Right lobe of liver (tissue), 6 donors: Measurements from ENCODE around the gene ATP13A1. TPM values are rescaled to one million over a fixed set of nuclear protein-coding genes. Genes with fewer than 3 reads are reported as not detected.

Source experiments
- ATAC-seq, 4 donors: fragments of 200-7000 bp; cut with Tn5 transposase; one replicate each; pipeline ENCODE4 v1.9.1; 2020; ENCODE audit warnings: mild to moderate bottlenecking in 4 of 4, moderate library complexity in 4 of 4
- DNase-seq, 3 donors: peaks; one replicate each; pipeline ENCODE4 v3.0.0-alpha.2; 2020
- H3K27ac ChIP-seq, 3 donors: fragments of 200-600 bp; one replicate each; pipeline ENCODE4 v1.8.0; 2022
- H3K27me3 ChIP-seq, 2 donors: fragments of 200-600 bp; one replicate each; pipeline ENCODE4 v1.8.0; 2022
- H3K36me3 ChIP-seq, 4 donors: fragments of 200-600 bp; sonication (generic) in 1 of 4; one replicate each; pipeline versions ENCODE4 v1.5.1 to v1.8.0; 2017 to 2022; ENCODE audit warnings: control low read depth in 1 of 4
- H3K4me1 ChIP-seq, 4 donors: fragments of 200-600 bp; sonication (generic) in 1 of 4; one replicate each; pipeline versions ENCODE4 v1.5.1 to v1.8.0; 2017 to 2022; ENCODE audit warnings: control low read depth in 1 of 4
- H3K4me3 ChIP-seq, 3 donors: fragments of 200-600 bp; one replicate each; pipeline ENCODE4 v1.8.0; 2022
- H3K9me3 ChIP-seq, 4 donors: fragments of 200-600 bp; sonication (generic) in 1 of 4; one replicate each; pipeline versions ENCODE4 v1.5.1 to v1.8.0; 2017 to 2022; ENCODE audit warnings: control low read depth in 1 of 4
- CTCF ChIP-seq, 4 donors: fragments of 200-600 bp in 3 of 4; fragments of 450-650 bp in 1 of 4; IDR thresholded peaks; one replicate each; pipeline versions ENCODE4 v1.5.1 to v1.8.0; 2016 to 2022; ENCODE audit warnings: antibody characterized with exemption in 4 of 4, mild to moderate bottlenecking in 2 of 4
- POLR2A ChIP-seq: fragments of 450-650 bp; IDR thresholded peaks from one replicate; pipeline ENCODE4 v1.6.1; 2017; ENCODE audit warnings: antibody characterized with exemption, mild to moderate bottlenecking
- WGBS: methylation state at CpG from one replicate; pipeline ENCODE4 v1.1.6; 2018; ENCODE audit warnings: low coverage, low lambda C conversion rate; ENCODE audit not compliant: insufficient coverage; ENCODE audit errors: missing lambda C conversion rate; 5-methylcytosine and 5-hydroxymethylcytosine counted together
- intact Hi-C, 2 donors: fragments of 100-400 bp; cut with DNase I; formaldehyde crosslinking; loops; one replicate each; pipeline versions ENCODE4 v1.11.2 to v1.14.1; 2022
- total RNA-seq, 6 experiments: library from RNA; depleted of rRNA in 2 of 6; stranded (reverse); fragments of >200 nt in 2 of 6; fragmentation: NEBNext Ultra II Directional in 3 of 6; extraction: Animal tissue kit (Norgen Biotek cat#: 25700) in 3 of 6; gene quantifications; one replicate each; pipeline versions ENCODE4 v1.1.0 to v1.2.4, GENCODE V29; 2016 to 2023
- donor health status: DM: no; HTN: yes; CAD: no.
- donor health status: DM: no; HTN: no; CAD: no.
- donor health status: DM: no; HTN: no; CAD: no.
- donor health status: DM: no; HTN: yes; CAD: no.
- donor health status: DM: no; HTN: yes; CAD: no.

Gene ATP13A1
- total RNA-seq, 6 experiments from 2014 or later: 26.3 to 159 (median 28.0) TPM

- intact Hi-C loops: no loop called here
- ATAC-seq (no peak), DNase-seq (no peak)
- WGBS: no CpG with 5 or more reads among the region's 14 CpGs
- Histone ChIP-seq H3K9me3 (no peaks in the 10 kb centered on the region), H3K27ac (no peak overlapping the region), H3K27me3 (no peaks in the 10 kb centered on the region), H3K36me3 (peaks cover 0 to 5% (median 0%) of the 10 kb centered on the region in 4 donors), H3K4me3 (no peak overlapping the region), H3K4me1 (no peaks in the 10 kb centered on the region)
- TF ChIP-seq POLR2A (no peak), CTCF (IDR thresholded peaks at IDR 0.05) (no peak)
Measured at GRCh38 chr19:19635313-19635702, 28.2 kb downstream of the ATP13A1 start.

GRCh38 chr19:19634516-19635312 lies 28.8 kb downstream of the ATP13A1 start:
- no peak overlapping the region for H3K27ac ChIP-seq
- H3K27me3 ChIP-seq: no peaks in the 10 kb centered on the region
- no peak for ATAC-seq
- 92% methylated on average over 18 of the region's 36 CpGs for WGBS
- intact Hi-C loops: no loop called here
- H3K4me1 ChIP-seq: no peaks in the 10 kb centered on the region
- DNase-seq: no peak
- peaks cover 0 to 5% (median 0%) of the 10 kb centered on the region in 4 donors for H3K36me3 ChIP-seq
- TF ChIP-seq POLR2A: no peak
- no peak for TF ChIP-seq CTCF (IDR thresholded peaks at IDR 0.05)
- H3K9me3 ChIP-seq: no peaks in the 10 kb centered on the region
- no peak overlapping the region for H3K4me3 ChIP-seq

- TF ChIP-seq POLR2A: no peak
- TF ChIP-seq CTCF (IDR thresholded peaks at IDR 0.05): no peak
- no peak for DNase-seq
- peaks cover 0 to 5% (median 0%) of the 10 kb centered on the region in 4 donors for H3K36me3 ChIP-seq
Measured at GRCh38 chr19:19633711-19634515, 29.6 kb downstream of the ATP13A1 start.

GRCh38 chr19:19632661-19633060 lies 30.8 kb downstream of the ATP13A1 start:
- Histone ChIP-seq H3K9me3 (no peaks in the 10 kb centered on the region), H3K4me3 (no peak overlapping the region), H3K27me3 (no peaks in the 10 kb centered on the region), H3K4me1 (peaks cover 0 to 10% (median 0%) of the 10 kb centered on the region in 4 donors), H3K27ac (no peak overlapping the region), H3K36me3 (peaks cover 0 to 5% (median 0%) of the 10 kb centered on the region in 4 donors)
- TF ChIP-seq POLR2A: no peak
- TF ChIP-seq CTCF (IDR thresholded peaks at IDR 0.05): no peak
- DNase-seq: no peak
- intact Hi-C loops: no loop called here
- 88% methylated on average over 3 of the region's 5 CpGs for whole genome bisulfite sequencing
- ATAC-seq: no peak

More at GRCh38 chr19:19633711-19634515, 29.6 kb downstream of the ATP13A1 start:
- H3K27me3 ChIP-seq: no peaks in the 10 kb centered on the region
- H3K27ac ChIP-seq: no peak overlapping the region
- WGBS: 90% methylated on average over 7 of the region's 22 CpGs
- intact Hi-C loops: no loop called here
- no peak for ATAC-seq
- no peak overlapping the region for H3K4me3 ChIP-seq
- no peaks in the 10 kb centered on the region for H3K4me1 ChIP-seq
- no peaks in the 10 kb centered on the region for H3K9me3 ChIP-seq
